Epithelial cell of proximal tubule (primary cell): ENCODE data around the gene FOXL2. TPM values are rescaled to one million over a fixed set of nuclear protein-coding genes. Genes with fewer than 3 reads are reported as not detected.

Experiments used
- DNase-seq: peaks from one replicate; pipeline ENCODE4 v3.0.0-alpha.2; 2011; ENCODE audit warnings: low read depth
- H3K4me3 ChIP-seq: 2 replicates; pipeline ENCODE4 v1.5.1; 2011; ENCODE audit warnings: low read depth, mild to moderate bottlenecking, low read length
- total RNA-seq: library from RNA; depleted of rRNA; stranded (reverse); fragments of >200 nt; gene quantifications from 2 replicates; pipeline ENCODE4 v1.2.3, GENCODE V29; 2015
- TF ChIP-seq, protein P1 (sequence below): conservative IDR thresholded peaks from 2 replicates; pipeline ENCODE4 v1.5.1; 2012; ENCODE audit warnings: low read depth, mild to moderate bottlenecking, low read length

The FOXL2 gene
- 1.5 and 2.0 TPM in 2 replicates for total RNA-seq

DNA sequence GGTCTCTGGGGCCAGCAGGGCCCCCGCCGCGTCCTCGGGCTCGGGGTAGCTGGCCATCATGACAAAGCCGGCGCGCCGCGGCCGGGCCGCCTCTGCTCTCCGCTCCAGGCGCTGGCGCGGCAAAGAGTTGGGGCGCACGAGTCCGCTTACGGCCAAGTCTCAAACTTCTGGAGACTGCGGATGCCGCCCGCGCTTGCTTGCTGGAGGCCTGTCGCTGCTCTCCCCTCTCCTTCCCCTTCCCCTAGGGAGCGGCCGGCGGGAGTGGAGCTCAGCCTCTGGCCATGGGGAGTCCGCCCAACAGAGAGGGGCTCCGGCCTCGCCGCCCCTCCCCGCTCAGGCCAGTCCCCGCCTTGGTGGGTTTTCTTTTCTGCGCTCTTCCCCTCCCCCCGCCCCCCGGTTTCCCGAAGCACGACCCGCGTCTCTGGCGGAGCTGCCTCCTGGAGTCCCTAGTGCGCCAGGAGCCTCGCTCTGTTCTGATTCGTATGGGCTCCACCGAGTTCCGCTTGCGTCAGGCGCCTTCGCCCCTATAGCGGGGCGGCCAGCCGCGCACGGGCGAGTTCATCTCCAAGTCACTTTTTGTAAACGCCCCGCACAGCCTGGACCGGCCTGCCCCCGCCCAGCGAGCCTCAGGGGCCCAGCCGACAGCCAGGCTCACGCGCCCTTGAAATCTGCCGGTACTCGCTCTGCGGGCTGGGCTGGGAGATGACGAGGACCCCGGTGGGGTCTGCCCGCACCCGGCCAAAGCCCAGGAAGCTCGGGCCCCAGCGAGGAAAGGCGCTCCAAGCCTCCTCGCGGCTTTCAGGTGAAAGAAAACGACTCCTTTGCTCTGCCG is at the start of gene FOXL2, which contains the start of gene FOXL2NB:
Gene FOXL2, minus strand, starts transcription at position 475 of the 832 bp plus-strand sequence. Its CDS starts 415 bp downstream, at position 60.
Gene FOXL2NB, plus strand, starts transcription at position 555 of the 832 bp plus-strand sequence. Its CDS starts 148 bp downstream, at position 703.
- H3K4me3 ChIP-seq = peak within 1 kb of the TSS; percentile 37
- no peak for DNase-seq
- TF ChIP-seq, protein P1, sequence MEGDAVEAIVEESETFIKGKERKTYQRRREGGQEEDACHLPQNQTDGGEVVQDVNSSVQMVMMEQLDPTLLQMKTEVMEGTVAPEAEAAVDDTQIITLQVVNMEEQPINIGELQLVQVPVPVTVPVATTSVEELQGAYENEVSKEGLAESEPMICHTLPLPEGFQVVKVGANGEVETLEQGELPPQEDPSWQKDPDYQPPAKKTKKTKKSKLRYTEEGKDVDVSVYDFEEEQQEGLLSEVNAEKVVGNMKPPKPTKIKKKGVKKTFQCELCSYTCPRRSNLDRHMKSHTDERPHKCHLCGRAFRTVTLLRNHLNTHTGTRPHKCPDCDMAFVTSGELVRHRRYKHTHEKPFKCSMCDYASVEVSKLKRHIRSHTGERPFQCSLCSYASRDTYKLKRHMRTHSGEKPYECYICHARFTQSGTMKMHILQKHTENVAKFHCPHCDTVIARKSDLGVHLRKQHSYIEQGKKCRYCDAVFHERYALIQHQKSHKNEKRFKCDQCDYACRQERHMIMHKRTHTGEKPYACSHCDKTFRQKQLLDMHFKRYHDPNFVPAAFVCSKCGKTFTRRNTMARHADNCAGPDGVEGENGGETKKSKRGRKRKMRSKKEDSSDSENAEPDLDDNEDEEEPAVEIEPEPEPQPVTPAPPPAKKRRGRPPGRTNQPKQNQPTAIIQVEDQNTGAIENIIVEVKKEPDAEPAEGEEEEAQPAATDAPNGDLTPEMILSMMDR = no peak

DNA sequence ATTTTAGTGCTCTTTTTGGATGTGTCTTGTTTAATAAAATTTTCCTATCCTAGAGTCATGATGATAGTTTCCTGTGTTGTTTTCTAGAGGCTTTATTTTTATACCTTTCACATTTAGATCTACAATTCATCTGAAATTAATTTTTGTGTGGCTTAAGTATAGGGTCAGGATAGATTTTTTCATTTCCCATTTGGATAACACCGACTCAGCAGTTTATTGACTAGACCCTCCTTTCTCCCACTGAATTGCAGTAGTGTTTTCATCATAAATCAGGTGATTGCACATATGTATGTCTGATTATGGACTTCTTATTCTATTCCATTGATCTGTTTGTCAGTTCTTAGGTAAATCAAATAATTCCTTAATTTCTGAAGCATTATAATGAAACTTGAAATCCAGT is 48.8 kb upstream of the FOXL2 start:
- TF ChIP-seq, protein P1 = no peak
- no peak for DNase-seq
- H3K4me3 ChIP-seq = no peak overlapping the region

DNA sequence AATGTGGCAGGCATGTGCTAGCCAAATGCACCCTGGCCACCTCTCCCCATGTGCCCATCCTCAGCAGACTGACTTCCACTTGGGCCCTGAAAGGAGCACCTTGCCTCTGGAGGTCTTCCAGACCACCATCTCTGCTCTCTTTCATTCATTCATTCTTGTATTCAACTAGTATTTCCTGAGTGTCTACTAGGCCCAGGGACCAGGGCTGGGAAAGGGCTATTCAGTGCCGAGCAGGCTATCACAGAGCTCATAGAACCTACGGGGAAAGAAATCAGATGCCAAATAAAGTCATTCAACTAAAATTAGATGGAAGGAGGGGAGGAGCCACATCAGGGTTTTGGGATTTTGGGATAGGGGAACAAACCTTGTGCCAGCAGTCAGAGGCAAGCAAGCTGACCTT is 40.2 kb upstream of the FOXL2 start:
- no peak overlapping the region for H3K4me3 ChIP-seq
- no peak for DNase-seq
- TF ChIP-seq, protein P1 = no peak

DNA sequence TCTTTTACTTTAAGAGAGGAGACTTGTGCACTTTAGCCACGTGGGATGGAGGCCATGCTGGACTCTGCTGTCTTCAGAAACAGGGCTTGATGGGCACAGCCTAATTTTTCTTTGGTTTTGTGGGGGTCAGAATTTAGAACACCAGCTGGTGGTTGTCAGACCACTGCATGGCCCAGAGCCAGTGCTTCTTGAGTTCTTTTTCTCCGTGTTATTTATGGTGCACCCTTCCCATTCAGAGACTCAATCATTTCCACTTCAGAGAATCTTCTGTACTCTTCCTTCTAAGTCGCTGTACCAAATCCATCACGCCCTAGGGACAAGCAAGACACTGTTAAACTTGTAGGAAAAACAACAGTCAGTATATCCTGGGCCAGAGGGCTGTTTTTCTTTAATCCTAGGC is 39.0 kb upstream of the FOXL2 start:
- TF ChIP-seq, protein P1 = no peak
- H3K4me3 ChIP-seq = no peak overlapping the region
- no peak for DNase-seq

DNA sequence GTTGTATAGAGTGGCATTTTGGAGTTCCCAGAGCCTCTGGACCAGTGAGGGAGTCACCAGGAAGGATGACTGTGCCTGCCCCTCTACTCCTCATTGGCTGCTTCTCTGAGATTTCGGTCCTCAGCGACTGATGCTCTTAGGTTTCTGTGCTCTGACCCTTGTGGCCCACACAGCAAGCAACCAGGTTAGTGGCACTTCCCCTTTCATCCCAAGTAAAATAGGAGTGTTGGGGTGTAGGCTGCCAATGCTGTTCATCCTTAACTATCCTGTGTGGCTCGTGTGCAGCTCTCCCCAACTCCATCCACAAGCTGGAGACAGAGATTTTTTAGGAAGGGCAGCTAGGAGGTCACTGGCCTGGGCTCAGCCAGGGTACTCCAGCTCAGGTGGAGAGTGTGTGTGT is 37.9 kb upstream of the FOXL2 start:
- TF ChIP-seq, protein P1 = no peak
- no peak overlapping the region for H3K4me3 ChIP-seq
- DNase-seq = no peak

DNA sequence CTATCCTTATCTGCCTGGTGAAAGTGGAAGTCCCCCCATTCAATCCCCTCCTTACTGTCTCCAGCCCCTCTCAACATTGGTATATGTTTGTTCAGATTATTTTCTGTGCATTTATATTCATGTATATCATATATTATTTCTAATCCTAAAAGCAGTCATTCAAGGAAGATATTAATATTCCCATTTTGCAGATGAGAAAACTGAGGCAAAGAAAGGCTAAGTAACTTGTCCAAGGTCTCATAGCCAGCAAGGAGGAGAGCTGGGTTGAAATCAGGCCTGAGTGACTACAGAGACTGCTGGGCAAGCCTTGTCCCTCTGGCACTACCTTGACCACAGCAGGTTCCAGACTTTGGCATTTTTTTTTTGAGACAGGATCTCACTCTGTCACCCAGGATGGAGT is 29.1 kb upstream of the FOXL2 start:
- TF ChIP-seq, protein P1 = no peak
- no peak overlapping the region for H3K4me3 ChIP-seq
- DNase-seq = no peak

DNA sequence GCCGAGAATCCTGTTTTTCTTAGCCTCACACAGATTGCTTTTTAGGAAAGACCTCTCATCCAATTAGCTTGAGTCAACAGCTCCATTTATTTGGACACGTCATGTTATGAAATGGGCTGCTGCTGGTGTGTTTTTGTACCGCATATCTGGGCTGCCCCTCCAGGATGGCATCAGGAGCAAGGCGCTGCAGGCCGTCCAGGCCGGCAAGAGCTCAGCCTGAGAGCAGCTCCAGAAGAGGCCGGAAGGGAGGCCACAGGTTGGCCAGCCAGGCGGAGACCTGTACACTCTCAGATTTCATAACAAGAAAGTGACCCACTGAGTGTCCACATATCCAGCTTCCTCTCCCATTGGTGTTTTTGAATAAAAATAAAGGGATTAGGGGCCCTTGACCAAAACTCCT is 28.4 kb upstream of the FOXL2 start:
- no peak for DNase-seq
- TF ChIP-seq, protein P1 = no peak
- H3K4me3 ChIP-seq = no peak overlapping the region
